H9 (cell line): ENCODE data around the gene RHOV. TPM values are rescaled to one million over a fixed set of nuclear protein-coding genes. Genes with fewer than 3 reads are reported as not detected.

Experiments used
- DNase-seq: peaks from one replicate; pipeline ENCODE4 v3.0.0-alpha.2; 2017
- H2AFZ ChIP-seq: one replicate; pipeline ENCODE4 v1.6.1; 2013; ENCODE audit warnings: mild to moderate bottlenecking, low read length, control low read depth, moderate library complexity
- H2AK5ac ChIP-seq: 2 replicates; pipeline ENCODE4 v1.6.1; 2013; ENCODE audit warnings: low read length, control low read depth, mixed read lengths; ENCODE audit not compliant: insufficient read length
- H2BK120ac ChIP-seq: one replicate; pipeline ENCODE4 v1.6.1; 2013; ENCODE audit warnings: low read depth, mild to moderate bottlenecking, low read length, control low read depth, inconsistent platforms; ENCODE audit not compliant: poor library complexity, severe bottlenecking
- H2BK12ac ChIP-seq: 2 replicates; pipeline ENCODE4 v1.6.1; 2013; ENCODE audit warnings: low read length, control low read depth, mixed read lengths, low read depth; ENCODE audit not compliant: insufficient read length
- H2BK15ac ChIP-seq: 2 replicates; pipeline ENCODE4 v1.6.1; 2013; ENCODE audit warnings: low read depth, low read length, control low read depth
- H2BK20ac ChIP-seq: one replicate; pipeline ENCODE4 v1.6.1; 2013; ENCODE audit warnings: low read depth, mild to moderate bottlenecking, low read length, control low read depth, inconsistent platforms; ENCODE audit not compliant: poor library complexity, severe bottlenecking
- H2BK5ac ChIP-seq: 2 replicates; pipeline ENCODE4 v1.6.1; 2013; ENCODE audit warnings: low read length, control low read depth, mixed read lengths; ENCODE audit not compliant: insufficient read length
- H3K14ac ChIP-seq: 2 replicates; pipeline ENCODE4 v1.6.1; 2013; ENCODE audit warnings: low read length, control low read depth; ENCODE audit not compliant: insufficient read depth
- H3K18ac ChIP-seq: 2 replicates; pipeline ENCODE4 v1.6.1; 2013; ENCODE audit warnings: low read depth, mild to moderate bottlenecking, mixed read lengths, low read length, control low read depth; ENCODE audit not compliant: insufficient read length
- H3K23ac ChIP-seq: 2 replicates; pipeline ENCODE4 v1.6.1; 2013; ENCODE audit warnings: low read length, control low read depth, mixed read lengths, low read depth; ENCODE audit not compliant: insufficient read length
- H3K23me2 ChIP-seq: 2 replicates; pipeline ENCODE4 v1.6.1; 2013; ENCODE audit warnings: low read depth, mild to moderate bottlenecking, mixed read lengths, low read length, control low read depth; ENCODE audit not compliant: insufficient read length, poor library complexity, severe bottlenecking
- H3K27ac ChIP-seq: 2 replicates; pipeline ENCODE4 v1.5.1; 2013; ENCODE audit warnings: low read length, control low read depth, mixed read lengths, low read depth; ENCODE audit not compliant: insufficient read length
- H3K27me3 ChIP-seq: 2 replicates; pipeline ENCODE4 v1.6.1; 2013; ENCODE audit warnings: low read length, control low read depth, inconsistent platforms; ENCODE audit not compliant: insufficient read depth
- H3K4ac ChIP-seq: 2 replicates; pipeline ENCODE4 v1.6.1; 2013; ENCODE audit warnings: low read depth, mild to moderate bottlenecking, control low read depth, inconsistent platforms, low read length, moderate library complexity
- H3K4me1 ChIP-seq: 2 replicates; pipeline ENCODE4 v1.6.1; 2013; ENCODE audit warnings: low read length, control low read depth, inconsistent platforms; ENCODE audit not compliant: insufficient read depth
- H3K4me2 ChIP-seq: 2 replicates; pipeline ENCODE4 v1.6.1; 2013; ENCODE audit warnings: low read length, control low read depth, mixed read lengths; ENCODE audit not compliant: insufficient read length, insufficient read depth
- H3K56ac ChIP-seq: 2 replicates; pipeline ENCODE4 v1.6.1; 2013; ENCODE audit warnings: low read depth, mild to moderate bottlenecking, mixed read lengths, low read length, control low read depth; ENCODE audit not compliant: insufficient read length
- H3K79me1 ChIP-seq: 2 replicates; pipeline ENCODE4 v1.6.1; 2013; ENCODE audit warnings: low read depth, mild to moderate bottlenecking, moderate library complexity, low read length, control low read depth, inconsistent platforms; ENCODE audit not compliant: insufficient read depth, poor library complexity, severe bottlenecking
- H3K79me2 ChIP-seq: 2 replicates; pipeline ENCODE4 v1.6.1; 2013; ENCODE audit warnings: low read length, control low read depth, inconsistent platforms; ENCODE audit not compliant: insufficient read depth
- H3K9ac ChIP-seq: 2 replicates; pipeline ENCODE4 v1.6.1; 2013; ENCODE audit warnings: low read length, control low read depth, mixed read lengths; ENCODE audit not compliant: insufficient read length; ENCODE audit errors: extremely low read depth
- H3K9me3 ChIP-seq: one replicate; pipeline ENCODE4 v1.6.1; 2013; ENCODE audit warnings: low read depth, low read length, inconsistent platforms; ENCODE audit not compliant: control insufficient read depth
- H3T11ph ChIP-seq: one replicate; pipeline ENCODE4 v1.6.1; 2013; ENCODE audit warnings: mild to moderate bottlenecking, low read length, control low read depth, inconsistent platforms
- H4K20me1 ChIP-seq: one replicate; pipeline ENCODE4 v1.6.1; 2013; ENCODE audit not compliant: control insufficient read depth, insufficient read length, insufficient read depth
- H4K5ac ChIP-seq: 2 replicates; pipeline ENCODE4 v1.6.1; 2013; ENCODE audit warnings: low read depth, mild to moderate bottlenecking, mixed read lengths, low read length, control low read depth; ENCODE audit not compliant: insufficient read length
- H4K8ac ChIP-seq: replicated peaks from 2 replicates; pipeline ENCODE4 v1.6.1; 2013; ENCODE audit warnings: low read length, control low read depth, mixed read lengths, low read depth; ENCODE audit not compliant: insufficient read length
- H4K91ac ChIP-seq: 2 replicates; pipeline ENCODE4 v1.6.1; 2013; ENCODE audit warnings: low read depth, mild to moderate bottlenecking, moderate library complexity, mixed read lengths, low read length, control low read depth; ENCODE audit not compliant: insufficient read length
- H3K27ac Mint-ChIP-seq, 3 experiments: 2 replicates in 2 of 3; 3 replicates in 1 of 3; pipeline ENCODE4 v1.8.0; 2020 to 2021; ENCODE audit warnings: mixed read lengths in 3 of 3, mild to moderate bottlenecking in 1 of 3, moderate library complexity in 1 of 3
- H3K27me3 Mint-ChIP-seq: 2 replicates; pipeline ENCODE4 v1.8.0; 2021; ENCODE audit warnings: low read depth, mild to moderate bottlenecking, moderate library complexity, mixed read lengths
- H3K36me3 Mint-ChIP-seq, 3 experiments: 2 replicates in 2 of 3; 3 replicates in 1 of 3; pipeline ENCODE4 v1.8.0; 2020 to 2021; ENCODE audit warnings: low read depth in 3 of 3, mixed read lengths in 3 of 3; ENCODE audit not compliant: insufficient read depth in 1 of 3
- H3K4me1 Mint-ChIP-seq, 2 experiments: 2 replicates each; pipeline ENCODE4 v1.8.0; 2020; ENCODE audit warnings: mixed read lengths in 2 of 2
- H3K4me3 Mint-ChIP-seq, 2 experiments: 2 replicates in 1 of 2; 3 replicates in 1 of 2; pipeline ENCODE4 v1.8.0; 2020 to 2021; ENCODE audit warnings: mild to moderate bottlenecking in 2 of 2, mixed read lengths in 2 of 2, moderate library complexity in 1 of 2
- H3K9me3 Mint-ChIP-seq, 2 experiments: 2 replicates in 1 of 2; 3 replicates in 1 of 2; pipeline ENCODE4 v1.8.0; 2020; ENCODE audit warnings: mild to moderate bottlenecking in 2 of 2, mixed read lengths in 2 of 2, moderate library complexity in 1 of 2
- CTCF ChIP-seq: fragments of 200-600 bp; sonication (generic); conservative IDR thresholded peaks from 3 replicates; pipeline ENCODE4 v1.8.0; 2021; ENCODE audit warnings: antibody characterized with exemption, mild to moderate bottlenecking
- WGBS: extraction: QIAGEN DNeasy Blood & Tissue Kit; methylation state at CpG from one replicate; pipeline ENCODE4 v1.1.7; 2013; ENCODE audit warnings: missing lambda C conversion rate, low lambda C conversion rate, mixed read lengths; ENCODE audit not compliant: insufficient read length; ENCODE audit errors: extremely low coverage; 5-methylcytosine and 5-hydroxymethylcytosine counted together
- total RNA-seq: library from RNA; stranded (reverse); gene quantifications from 2 replicates; pipeline ENCODE4 v1.2.1, GENCODE V29; 2021

The RHOV gene
- total RNA-seq, 1 experiment from 2014 or later = 3.9 TPM

GRCh38 chr15:40845036-40845435 is 29.0 kb downstream of the RHOV start:
- H3K18ac ChIP-seq = peak overlapping the region; percentile 52
- no peak overlapping the region for H4K8ac ChIP-seq
- no peaks in the 10 kb centered on the region for H3K9me3 Mint-ChIP-seq
- no peak overlapping the region for H3T11ph ChIP-seq
- peaks cover 5% of the 10 kb centered on the region for H3K79me1 ChIP-seq
- DNase-seq = no peak
- H2AK5ac ChIP-seq = no peak overlapping the region
- no peak overlapping the region for H3K27ac ChIP-seq
- peak overlapping the region; percentile 36 to 95 (median 87); a peak in 6 of 7 replicates for H3K27ac Mint-ChIP-seq
- peaks cover 11% of the 10 kb centered on the region for H3K23me2 ChIP-seq
- H3K36me3 Mint-ChIP-seq = peaks cover 16 to 41% (median 33%) of the 10 kb centered on the region in 3 experiments
- no CpG with 5 or more reads among the region's 12 CpGs for WGBS
- H3K23ac ChIP-seq = no peak overlapping the region
- H4K20me1 ChIP-seq = no peaks in the 10 kb centered on the region
- H3K27me3 ChIP-seq = no peaks in the 10 kb centered on the region
- no peak overlapping the region for H3K56ac ChIP-seq
- peaks cover 41% of the 10 kb centered on the region in 2 experiments for H3K4me1 Mint-ChIP-seq
- no peak overlapping the region for H4K5ac ChIP-seq
- peak overlapping the region; percentile 94 for H3K4me3 Mint-ChIP-seq
- no peak overlapping the region for H2AFZ ChIP-seq
- H3K14ac ChIP-seq = peak overlapping the region; percentile 76
- peaks cover 8% of the 10 kb centered on the region; the same call in 1 of the 2 replicates for H3K79me2 ChIP-seq
- H3K9me3 ChIP-seq = no peaks in the 10 kb centered on the region
- H4K91ac ChIP-seq = no peak overlapping the region
- peak overlapping the region; percentile 53 for H3K9ac ChIP-seq
- no peak overlapping the region for H2BK15ac ChIP-seq
- H3K4ac ChIP-seq = no peak overlapping the region
- H2BK120ac ChIP-seq = no peak overlapping the region
- H3K4me2 ChIP-seq = peak overlapping the region; percentile 95
- H3K4me1 ChIP-seq = peaks cover 17% of the 10 kb centered on the region
- H2BK20ac ChIP-seq = no peak overlapping the region
- no peak overlapping the region for H2BK5ac ChIP-seq
- TF ChIP-seq CTCF = no peak
- H3K27me3 Mint-ChIP-seq = peaks cover 4% of the 10 kb centered on the region
- no peak overlapping the region for H2BK12ac ChIP-seq
